OCI-LY1 (cell line): ENCODE data around the gene CDH13.

Source experiments
- CTCF ChIP-seq: fragments of 200-600 bp; sonication (generic), shearing (Covaris generic); IDR thresholded peaks from 2 replicates; pipeline ENCODE4 v1.5.1; 2017; ENCODE audit warnings: mild to moderate bottlenecking, antibody characterized with exemption, low read length, moderate library complexity, mixed read lengths
- EZH2 ChIP-seq: fragments of 200-600 bp; sonication (generic), shearing (Covaris generic); IDR thresholded peaks from 2 replicates; pipeline ENCODE4 v1.8.0; 2017; ENCODE audit warnings: borderline replicate concordance, mixed run types, mild to moderate bottlenecking, antibody characterized with exemption, low read length, moderate library complexity, mixed read lengths

GRCh38 chr16:82583422-82583821 is 43.3 kb upstream of the CDH13 start:
- no peak for TF ChIP-seq CTCF
- TF ChIP-seq EZH2 = no peak
